ENCODE results near the gene GABPA. TPM values are rescaled to one million over a fixed set of nuclear protein-coding genes. Genes with fewer than 3 reads are reported as not detected.
"Not testable (repeated sequence)": the region's sequence is repeated elsewhere in the genome, so short reads cannot be mapped to it uniquely, and the experiment has no call there.

GABPA gene
- total RNA-seq, 4 donors from 2014 or later, result 11.1 to 18.1 (median 15.9) TPM

- no peak overlapping the region for H3K4me3 ChIP-seq
- no peaks in the 10 kb centered on the region for H3K9me3 ChIP-seq
- H3K4me1 ChIP-seq, result no peaks in the 10 kb centered on the region
- TF ChIP-seq, protein P1, sequence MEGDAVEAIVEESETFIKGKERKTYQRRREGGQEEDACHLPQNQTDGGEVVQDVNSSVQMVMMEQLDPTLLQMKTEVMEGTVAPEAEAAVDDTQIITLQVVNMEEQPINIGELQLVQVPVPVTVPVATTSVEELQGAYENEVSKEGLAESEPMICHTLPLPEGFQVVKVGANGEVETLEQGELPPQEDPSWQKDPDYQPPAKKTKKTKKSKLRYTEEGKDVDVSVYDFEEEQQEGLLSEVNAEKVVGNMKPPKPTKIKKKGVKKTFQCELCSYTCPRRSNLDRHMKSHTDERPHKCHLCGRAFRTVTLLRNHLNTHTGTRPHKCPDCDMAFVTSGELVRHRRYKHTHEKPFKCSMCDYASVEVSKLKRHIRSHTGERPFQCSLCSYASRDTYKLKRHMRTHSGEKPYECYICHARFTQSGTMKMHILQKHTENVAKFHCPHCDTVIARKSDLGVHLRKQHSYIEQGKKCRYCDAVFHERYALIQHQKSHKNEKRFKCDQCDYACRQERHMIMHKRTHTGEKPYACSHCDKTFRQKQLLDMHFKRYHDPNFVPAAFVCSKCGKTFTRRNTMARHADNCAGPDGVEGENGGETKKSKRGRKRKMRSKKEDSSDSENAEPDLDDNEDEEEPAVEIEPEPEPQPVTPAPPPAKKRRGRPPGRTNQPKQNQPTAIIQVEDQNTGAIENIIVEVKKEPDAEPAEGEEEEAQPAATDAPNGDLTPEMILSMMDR (IDR thresholded peaks at IDR 0.05), result no peak
- no peak for TF ChIP-seq POLR2A (IDR thresholded peaks at IDR 0.05)
- no peaks in the 10 kb centered on the region for H3K27me3 ChIP-seq
- no peak overlapping the region for H3K27ac ChIP-seq
- H3K36me3 ChIP-seq, result peaks cover 0 to 26% (median 0%) of the 10 kb centered on the region in 3 donors
- intact Hi-C loops (cut with DNase I), result loop anchor here (5.0 kb wide), 1 partner anchor 102 kb away; the partner anchor contains the start of gene MRPL39
- 57 to 61% methylated on average over 5 of the region's 5 CpGs for WGBS, 2 donors
- DNase-seq, result no peak
These were observed 25.0 kb upstream of the GABPA start for GRCh38 chr21:25709684-25710265.

DNA sequence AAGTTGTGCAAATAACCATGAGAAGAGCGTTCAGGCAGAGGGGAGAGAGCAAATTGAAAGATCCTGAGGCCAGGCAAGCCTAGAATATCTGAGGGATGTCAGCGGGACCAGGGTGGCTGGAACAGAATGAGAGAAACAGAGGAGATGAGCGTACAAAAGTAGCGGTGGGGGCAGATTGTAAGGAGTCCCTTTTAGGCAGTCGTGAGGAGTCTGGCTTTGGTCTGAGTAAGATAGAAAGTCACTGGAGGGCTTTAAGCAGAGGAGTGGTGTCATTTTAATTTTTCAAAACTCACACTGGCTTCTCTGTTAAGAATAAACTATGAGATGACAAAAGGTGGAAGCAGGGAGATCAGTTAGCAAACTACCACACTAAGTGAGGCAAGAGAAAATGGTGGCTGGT is 24.2 kb upstream of the GABPA start:
- no peaks in the 10 kb centered on the region for H3K27me3 ChIP-seq
- intact Hi-C loops (cut with DNase I), result no loop called here
- H3K27ac ChIP-seq, result no peak overlapping the region
- H3K4me1 ChIP-seq, result no peaks in the 10 kb centered on the region
- H3K4me3 ChIP-seq, result no peak overlapping the region
- DNase-seq, result no peak
- 82 to 87% methylated on average over 5 of the region's 5 CpGs for WGBS, 2 donors
- H3K9me3 ChIP-seq, result no peaks in the 10 kb centered on the region
- H3K36me3 ChIP-seq, result peaks cover 0 to 34% (median 0%) of the 10 kb centered on the region in 3 donors
- TF ChIP-seq, protein P1 (IDR thresholded peaks at IDR 0.05), result no peak
- no peak for TF ChIP-seq POLR2A (IDR thresholded peaks at IDR 0.05)

DNA sequence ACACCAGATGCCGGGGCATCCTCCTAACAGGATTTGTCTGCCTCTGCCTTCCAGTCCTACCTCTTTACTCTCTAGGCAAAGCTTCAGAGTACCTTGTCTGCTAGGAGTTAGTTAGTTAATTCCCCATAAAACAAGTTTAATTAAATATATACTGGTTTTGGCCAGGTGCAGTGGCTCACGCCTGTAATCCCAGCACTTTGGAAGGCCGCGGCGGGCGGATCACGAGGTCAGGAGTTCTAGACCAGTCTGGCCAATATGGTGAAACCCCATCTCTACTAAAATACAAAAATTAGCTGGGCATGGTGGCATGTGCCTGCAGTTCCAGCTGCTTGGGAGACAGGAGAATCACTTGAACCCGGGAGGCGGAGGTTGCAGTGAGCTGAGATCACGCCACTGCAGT is 20.7 kb upstream of the GABPA start:
- WGBS, 2 donors, result 97 to 99% methylated on average over 4 to 10 of the region's 10 CpGs
- H3K27me3 ChIP-seq; intact Hi-C loops (cut with DNase I); H3K4me3 ChIP-seq; H3K4me1 ChIP-seq; H3K27ac ChIP-seq; DNase-seq; H3K9me3 ChIP-seq: not testable (repeated sequence)
- peaks cover 0 to 45% (median 0%) of the 10 kb centered on the region in 3 donors for H3K36me3 ChIP-seq

DNA sequence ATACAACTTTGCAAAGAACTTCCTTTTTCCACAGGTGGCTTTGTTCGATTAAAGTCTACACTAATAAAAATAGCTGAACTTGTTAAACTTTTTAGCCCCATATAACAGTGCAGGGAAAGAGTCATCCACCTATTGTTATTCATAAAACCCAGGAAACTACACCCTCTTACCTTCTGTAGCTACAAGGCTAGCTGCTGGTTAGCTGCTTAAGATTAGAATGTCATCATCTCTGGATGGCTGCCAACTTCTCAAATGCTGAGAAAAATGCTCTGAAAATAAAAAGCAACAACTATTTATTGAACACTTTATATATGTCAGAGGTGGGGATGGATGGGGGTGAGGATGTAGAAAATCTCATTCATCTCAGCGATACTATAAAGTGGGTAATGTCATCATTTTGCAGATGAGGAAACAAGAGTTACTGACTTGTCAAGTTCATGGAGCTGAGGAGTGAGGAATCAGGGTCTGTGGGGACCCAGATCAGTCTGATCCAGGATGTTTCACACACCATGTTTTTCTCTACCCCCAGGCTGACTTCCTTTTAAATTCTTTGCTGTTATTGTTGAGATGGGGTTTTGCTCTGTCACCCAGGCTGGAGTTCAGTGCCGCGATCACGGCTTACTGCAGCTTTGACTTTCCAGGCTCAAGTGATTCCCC is 17.2 kb upstream of the GABPA start:
- TF ChIP-seq, protein P1 (IDR thresholded peaks at IDR 0.05), result no peak
- TF ChIP-seq POLR2A (IDR thresholded peaks at IDR 0.05), result no peak
- H3K4me3 ChIP-seq, result no peak overlapping the region
- no peak overlapping the region for H3K27ac ChIP-seq
- no peaks in the 10 kb centered on the region for H3K27me3 ChIP-seq
- intact Hi-C loops (cut with DNase I), result no loop called here
- peaks cover 0 to 64% (median 3%) of the 10 kb centered on the region in 3 donors for H3K36me3 ChIP-seq
- H3K4me1 ChIP-seq, result no peaks in the 10 kb centered on the region
- WGBS, 2 donors, result 71 to 79% methylated on average over 2 to 5 of the region's 5 CpGs
- DNase-seq, result no peak
- no peaks in the 10 kb centered on the region for H3K9me3 ChIP-seq

DNA sequence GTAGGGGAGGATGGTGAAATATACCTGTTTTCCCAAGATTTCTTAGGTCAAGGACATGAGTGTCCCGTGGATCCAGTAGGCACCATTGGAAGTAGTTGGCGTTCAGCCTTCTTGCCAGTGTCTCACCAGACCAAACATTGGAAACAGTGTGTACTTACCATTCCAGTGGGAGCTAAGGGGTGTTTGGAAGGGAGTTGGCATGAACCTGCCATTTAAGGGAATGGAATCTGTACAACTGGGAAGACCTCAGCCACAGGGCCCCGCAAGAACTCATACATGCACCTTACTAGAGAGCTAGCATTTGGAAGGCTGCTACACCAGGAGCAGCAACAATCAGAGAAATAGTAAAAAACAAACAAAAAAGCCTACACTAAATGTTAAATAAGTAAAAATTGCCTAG is 12.8 kb upstream of the GABPA start:
- Histone ChIP-seq H3K9me3 (no peaks in the 10 kb centered on the region), H3K27ac (peak overlapping the region in 1 of 4 donors; percentile 0), H3K27me3 (no peaks in the 10 kb centered on the region), H3K4me1 (no peaks in the 10 kb centered on the region), H3K4me3 (no peak overlapping the region), H3K36me3 (peaks cover 0 to 70% (median 15%) of the 10 kb centered on the region in 3 donors)
- WGBS, 2 donors, result 89 to 95% methylated on average over 3 of the region's 3 CpGs
- DNase-seq, result no peak
- TF ChIP-seq, protein P1 (IDR thresholded peaks at IDR 0.05), result no peak
- no peak for TF ChIP-seq POLR2A (IDR thresholded peaks at IDR 0.05)
- intact Hi-C loops (cut with DNase I), result no loop called here

Measured in esophagus squamous epithelium (tissue), 5 donors.